ENCODE data around the gene KDM4B. TPM values are rescaled to one million over a fixed set of nuclear protein-coding genes. Genes with fewer than 3 reads are reported as not detected.

The KDM4B gene
- total and polyA plus RNA-seq, 9 donors: 5.2 to 62.9 (median 46.4) TPM

GRCh38 chr19:5097331-5097930, 128.5 kb downstream of the KDM4B start:
- H3K27me3 ChIP-seq: no peaks in the 10 kb centered on the region
- DNase-seq: no peak
- H3K36me3 ChIP-seq: no peaks in the 10 kb centered on the region
- TF ChIP-seq CTCF (IDR thresholded peaks at IDR 0.05): no peak
- no peak for TF ChIP-seq EP300 (IDR thresholded peaks at IDR 0.05)
- no peak for TF ChIP-seq POLR2A (IDR thresholded peaks at IDR 0.05)
- no peak overlapping the region for H3K27ac ChIP-seq
- no peaks in the 10 kb centered on the region for H3K9me3 ChIP-seq
- 78 to 88% (median 80%) methylated on average over 16 of the region's 16 CpGs for WGBS, 3 donors
- peaks cover 10% of the 10 kb centered on the region for H3K4me1 ChIP-seq (ENCODE audit: insufficient read depth)
- intact Hi-C loops (cut with DNase I): no loop called here
- H3K4me3 ChIP-seq: no peak overlapping the region

DNA sequence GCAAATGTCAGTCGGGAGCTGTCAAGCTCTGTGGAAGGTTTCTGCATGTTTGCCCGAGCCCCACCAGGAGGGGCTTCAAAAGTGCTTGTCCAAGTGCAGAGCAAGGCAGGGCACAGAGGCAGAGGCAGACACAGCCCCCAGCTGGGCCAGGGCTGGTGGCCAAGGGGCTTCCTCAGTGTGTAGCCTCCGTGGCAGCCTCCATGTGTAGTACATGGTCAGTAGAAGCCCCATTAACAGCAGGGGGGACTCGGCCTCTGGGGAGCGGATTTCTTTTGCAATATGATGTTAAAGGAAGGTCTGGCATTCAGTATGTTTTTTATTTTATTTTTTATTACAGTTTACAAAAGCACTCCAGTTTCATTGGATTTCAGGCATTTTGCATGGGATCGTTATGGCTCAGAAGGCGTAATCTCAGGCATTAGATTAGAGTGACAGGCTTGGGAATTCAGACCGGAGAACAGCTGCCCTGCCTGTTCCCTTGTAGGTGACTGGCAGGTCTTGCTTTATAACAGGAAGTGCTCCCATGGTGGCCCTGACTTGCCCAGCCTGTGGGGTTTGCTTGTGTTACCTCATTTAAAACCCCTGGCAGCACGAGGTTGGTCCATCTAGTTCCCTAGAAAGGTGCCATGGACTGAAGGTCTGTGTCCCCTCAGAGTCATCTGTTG, 129.2 kb downstream of the KDM4B start:
- H3K27me3 ChIP-seq: no peaks in the 10 kb centered on the region
- no peaks in the 10 kb centered on the region for H3K9me3 ChIP-seq
- DNase-seq: no peak
- TF ChIP-seq POLR2A (IDR thresholded peaks at IDR 0.05) (no peak), EP300 (IDR thresholded peaks at IDR 0.05) (no peak), CTCF (IDR thresholded peaks at IDR 0.05) (no peak)
- 77 to 93% (median 79%) methylated on average over 9 of the region's 9 CpGs for WGBS, 3 donors
- H3K36me3 ChIP-seq: no peaks in the 10 kb centered on the region
- H3K4me1 ChIP-seq (ENCODE audit: insufficient read depth): peaks cover 6% of the 10 kb centered on the region
- no peak overlapping the region for H3K27ac ChIP-seq
- no peak overlapping the region for H3K4me3 ChIP-seq
- intact Hi-C loops (cut with DNase I): no loop called here

DNA sequence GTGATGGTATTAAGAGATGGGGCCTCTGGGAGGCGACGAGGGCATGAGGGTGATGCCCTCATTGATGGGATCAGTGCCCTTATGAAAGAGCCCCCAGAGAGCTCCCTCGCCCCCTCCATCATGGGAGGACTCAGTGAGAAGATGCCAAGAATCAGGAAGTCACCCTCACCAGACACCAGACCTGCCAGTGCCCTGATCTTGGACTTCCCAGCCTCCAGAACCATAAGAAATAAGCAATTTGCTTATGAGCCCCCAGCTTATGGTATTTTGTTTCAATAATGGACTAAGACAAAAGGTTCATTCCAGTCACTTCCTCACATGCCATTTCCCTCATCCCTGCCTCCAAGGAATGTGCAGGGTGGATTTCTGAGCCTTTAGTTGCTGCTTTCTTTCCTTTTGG, 129.7 kb downstream of the KDM4B start:
- 92 to 99% (median 96%) methylated on average over 3 of the region's 3 CpGs for WGBS, 3 donors
- H3K27me3 ChIP-seq: no peaks in the 10 kb centered on the region
- H3K27ac ChIP-seq: no peak overlapping the region
- peaks cover under 1% of the 10 kb centered on the region for H3K4me1 ChIP-seq (ENCODE audit: insufficient read depth)
- no peak overlapping the region for H3K4me3 ChIP-seq
- TF ChIP-seq EP300 (IDR thresholded peaks at IDR 0.05) (no peak), CTCF (IDR thresholded peaks at IDR 0.05) (no peak)
- no peaks in the 10 kb centered on the region for H3K9me3 ChIP-seq
- no peak for DNase-seq
- intact Hi-C loops (cut with DNase I): no loop called here
- H3K36me3 ChIP-seq: no peaks in the 10 kb centered on the region

DNA sequence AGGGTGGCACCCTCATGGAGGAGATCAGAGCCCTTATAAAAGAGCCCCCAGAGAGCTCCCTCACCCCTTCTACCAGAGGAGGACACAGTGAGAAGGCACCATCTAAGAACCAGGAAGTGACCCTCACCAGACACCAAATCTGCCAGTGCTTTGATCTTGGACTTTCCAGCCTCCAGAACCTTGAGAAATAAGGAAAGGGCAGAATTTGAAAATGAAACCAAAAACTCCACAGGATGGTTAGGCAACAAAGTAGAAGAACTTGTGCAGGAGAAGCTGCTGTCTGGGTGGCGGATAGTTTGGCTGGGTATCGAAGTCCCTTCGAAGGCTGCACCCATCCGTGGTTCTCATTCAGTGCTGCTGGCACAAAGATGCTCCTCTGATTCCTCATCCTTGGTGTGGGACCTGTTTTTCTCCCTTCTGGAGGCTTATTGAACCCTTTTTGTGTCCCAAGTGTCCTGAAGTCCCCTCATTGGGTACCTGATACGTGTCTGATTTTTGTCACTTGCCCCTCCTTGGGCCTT, 130.8 kb downstream of the KDM4B start:
- H3K27me3 ChIP-seq: no peaks in the 10 kb centered on the region
- H3K4me1 ChIP-seq (ENCODE audit: insufficient read depth): no peaks in the 10 kb centered on the region
- DNase-seq: no peak
- H3K27ac ChIP-seq: no peak overlapping the region
- TF ChIP-seq POLR2A (IDR thresholded peaks at IDR 0.05): no peak
- TF ChIP-seq CTCF (IDR thresholded peaks at IDR 0.05): no peak
- TF ChIP-seq EP300 (IDR thresholded peaks at IDR 0.05): no peak
- intact Hi-C loops (cut with DNase I): no loop called here
- no peaks in the 10 kb centered on the region for H3K36me3 ChIP-seq
- WGBS, 3 donors: 96 to 99% (median 98%) methylated on average over 5 of the region's 5 CpGs
- no peaks in the 10 kb centered on the region for H3K9me3 ChIP-seq
- H3K4me3 ChIP-seq: no peak overlapping the region
